HG03575 (cell line): ENCODE data around the gene TBC1D14.
"Not testable (repeated sequence)": the region's sequence is repeated elsewhere in the genome, so short reads cannot be mapped to it uniquely, and the experiment has no call there.

Source experiments
- ATAC-seq: cut with Tn5 transposase; IDR thresholded peaks from one replicate; pipeline ENCODE4 v1.9.1; 2021; ENCODE audit not compliant: unreplicated experiment, insufficient number of reproducible peaks, low FRiP score; ENCODE audit errors: extremely low read depth

Gene TBC1D14

GRCh38 chr4:6889736-6890324 lies 19.8 kb upstream of the TBC1D14 start:
- ATAC-seq, result no peak

- ATAC-seq, result no peak
Measured at GRCh38 chr4:6890358-6890757, 19.3 kb upstream of the TBC1D14 start.

- not testable (repeated sequence) for ATAC-seq
Measured at GRCh38 chr4:6890971-6891370, 18.7 kb upstream of the TBC1D14 start.

GRCh38 chr4:6891436-6892170 lies 18.0 kb upstream of the TBC1D14 start:
- no peak for ATAC-seq

GRCh38 chr4:6892190-6892908 lies 17.3 kb upstream of the TBC1D14 start:
- no peak for ATAC-seq

- no peak for ATAC-seq
Measured at GRCh38 chr4:6892909-6893202, 16.8 kb upstream of the TBC1D14 start.

GRCh38 chr4:6893449-6894085 lies 16.1 kb upstream of the TBC1D14 start:
- ATAC-seq, result no peak

- no peak for ATAC-seq
Measured at GRCh38 chr4:6894086-6894478, 15.5 kb upstream of the TBC1D14 start.

GRCh38 chr4:6894528-6895498 lies 14.8 kb upstream of the TBC1D14 start:
- no peak for ATAC-seq

- no peak for ATAC-seq
Measured at GRCh38 chr4:6896035-6896434, 13.6 kb upstream of the TBC1D14 start.

GRCh38 chr4:6898763-6899162 lies 10.9 kb upstream of the TBC1D14 start:
- ATAC-seq, result no peak

- ATAC-seq, result no peak
Measured at GRCh38 chr4:6900181-6900812, 9.3 kb upstream of the TBC1D14 start.

- no peak for ATAC-seq
Measured at GRCh38 chr4:6900956-6901355, 8.7 kb upstream of the TBC1D14 start.

- no peak for ATAC-seq
Measured at GRCh38 chr4:6901669-6902317, 7.8 kb upstream of the TBC1D14 start.

GRCh38 chr4:6902318-6903042 lies 7.1 kb upstream of the TBC1D14 start:
- no peak for ATAC-seq

- no peak for ATAC-seq
Measured at GRCh38 chr4:6905516-6906445, 3.8 kb upstream of the TBC1D14 start.
